NCI-H187 treated with DMSO at 0.1 percent for 48 hours (cell line): ENCODE data around the gene UBQLN2.
"Not testable (repeated sequence)": the region's sequence is repeated elsewhere in the genome, so short reads cannot be mapped to it uniquely, and the experiment has no call there.

Experiments used
- DNase-seq: peaks from one replicate; lab custom pipeline; 2025; lab: John Stamatoyannopoulos, UW

Gene UBQLN2

GRCh38 chrX:56563231-56564161 lies at the start of gene UBQLN2:
Gene UBQLN2 (plus strand): TSS chrX:56563627. CDS start chrX:56563874, 247 bp downstream.
- no peak for DNase-seq

GRCh38 chrX:56519642-56520041 lies 43.8 kb upstream of the UBQLN2 start:
- DNase-seq: no peak

- DNase-seq: not testable (repeated sequence)
Observed at GRCh38 chrX:56529482-56530007, 33.9 kb upstream of the UBQLN2 start.

- no peak for DNase-seq
Observed at GRCh38 chrX:56530011-56530410, 33.4 kb upstream of the UBQLN2 start.

GRCh38 chrX:56550667-56551066 lies 12.8 kb upstream of the UBQLN2 start:
- no peak for DNase-seq

- DNase-seq: no peak
Observed at GRCh38 chrX:56554870-56555269, 8.6 kb upstream of the UBQLN2 start.

GRCh38 chrX:56557376-56557929 lies 6.0 kb upstream of the UBQLN2 start:
- DNase-seq: no peak

- no peak for DNase-seq
Observed at GRCh38 chrX:56564164-56564885, 898 bp downstream of the UBQLN2 start.

- DNase-seq: no peak
Observed at GRCh38 chrX:56564921-56565840, 1.8 kb downstream of the UBQLN2 start.

GRCh38 chrX:56569378-56570057 lies 6.1 kb downstream of the UBQLN2 start:
- DNase-seq: no peak

GRCh38 chrX:56572975-56573374 lies 9.5 kb downstream of the UBQLN2 start:
- DNase-seq: no peak

- no peak for DNase-seq
Observed at GRCh38 chrX:56574861-56575260, 11.4 kb downstream of the UBQLN2 start.

- no peak for DNase-seq
Observed at GRCh38 chrX:56576721-56577120, 13.3 kb downstream of the UBQLN2 start.

- DNase-seq: no peak
Observed at GRCh38 chrX:56588397-56589188, 25.2 kb downstream of the UBQLN2 start.

GRCh38 chrX:56591830-56592229 lies 28.4 kb downstream of the UBQLN2 start:
- not testable (repeated sequence) for DNase-seq

GRCh38 chrX:56600141-56600540 lies 36.7 kb downstream of the UBQLN2 start:
- no peak for DNase-seq

- DNase-seq: no peak
Observed at GRCh38 chrX:56600987-56601386, 37.6 kb downstream of the UBQLN2 start.

- no peak for DNase-seq
Observed at GRCh38 chrX:56615282-56615681, 51.9 kb downstream of the UBQLN2 start.
